Measurements from ENCODE around the gene NFKBIZ.

Gene NFKBIZ, protein sequence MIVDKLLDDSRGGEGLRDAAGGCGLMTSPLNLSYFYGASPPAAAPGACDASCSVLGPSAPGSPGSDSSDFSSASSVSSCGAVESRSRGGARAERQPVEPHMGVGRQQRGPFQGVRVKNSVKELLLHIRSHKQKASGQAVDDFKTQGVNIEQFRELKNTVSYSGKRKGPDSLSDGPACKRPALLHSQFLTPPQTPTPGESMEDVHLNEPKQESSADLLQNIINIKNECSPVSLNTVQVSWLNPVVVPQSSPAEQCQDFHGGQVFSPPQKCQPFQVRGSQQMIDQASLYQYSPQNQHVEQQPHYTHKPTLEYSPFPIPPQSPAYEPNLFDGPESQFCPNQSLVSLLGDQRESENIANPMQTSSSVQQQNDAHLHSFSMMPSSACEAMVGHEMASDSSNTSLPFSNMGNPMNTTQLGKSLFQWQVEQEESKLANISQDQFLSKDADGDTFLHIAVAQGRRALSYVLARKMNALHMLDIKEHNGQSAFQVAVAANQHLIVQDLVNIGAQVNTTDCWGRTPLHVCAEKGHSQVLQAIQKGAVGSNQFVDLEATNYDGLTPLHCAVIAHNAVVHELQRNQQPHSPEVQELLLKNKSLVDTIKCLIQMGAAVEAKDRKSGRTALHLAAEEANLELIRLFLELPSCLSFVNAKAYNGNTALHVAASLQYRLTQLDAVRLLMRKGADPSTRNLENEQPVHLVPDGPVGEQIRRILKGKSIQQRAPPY

DNA sequence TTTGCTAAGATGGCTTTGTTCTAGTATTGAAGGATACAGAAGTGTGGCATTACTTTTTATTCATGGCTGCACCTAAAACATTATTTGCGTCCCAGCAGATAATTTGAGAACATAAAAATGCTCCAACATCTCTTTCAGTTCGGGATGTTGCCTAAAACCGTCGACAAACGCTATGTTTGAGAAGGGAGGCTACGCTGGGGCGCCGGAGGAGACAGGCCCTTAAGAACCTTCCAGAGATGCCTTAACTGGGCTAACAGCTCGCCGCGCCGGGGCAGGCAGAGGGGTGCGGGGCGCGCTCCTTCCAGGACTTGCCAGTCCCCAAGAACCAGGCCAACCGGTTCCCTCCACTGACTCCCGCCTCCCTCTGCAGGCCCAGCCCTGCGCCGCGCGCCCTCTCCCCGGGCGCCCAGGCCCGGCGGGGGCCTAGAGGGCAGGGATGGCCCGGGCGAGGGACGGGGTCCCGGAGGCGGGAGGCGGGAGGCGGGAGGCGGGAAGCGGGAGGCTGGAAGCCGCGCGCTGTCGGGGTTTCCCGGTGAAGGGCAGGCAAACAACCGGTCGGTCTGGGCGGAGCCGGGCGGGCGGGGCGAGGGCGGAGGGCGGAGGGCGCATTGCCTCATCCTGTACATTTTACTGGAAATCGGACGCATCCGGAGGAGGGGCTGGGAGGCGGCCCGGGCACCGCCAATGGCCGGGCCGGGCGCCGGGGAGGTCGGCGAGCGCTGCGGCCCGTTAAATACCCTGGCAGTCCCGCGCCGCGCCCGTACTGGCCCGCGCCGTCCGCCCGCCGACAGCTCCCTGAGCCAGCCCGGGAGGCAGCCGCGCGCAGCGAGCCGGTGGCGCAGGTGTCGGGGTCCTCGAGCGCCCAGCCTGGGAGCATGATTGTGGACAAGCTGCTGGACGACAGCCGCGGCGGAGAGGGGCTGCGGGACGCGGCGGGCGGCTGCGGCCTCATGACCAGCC is at the start of gene NFKBIZ:
NFKBIZ (plus strand) TSS at position 761 of the 960 bp plus-strand sequence; CDS start at position 876, 115 bp downstream.
- no peak for DNase-seq

GRCh38 chr3:101801174-101801573 is 48.1 kb upstream of the NFKBIZ start:
- no peak for DNase-seq

- no peak for DNase-seq
Measured at GRCh38 chr3:101802179-101802578, 47.1 kb upstream of the NFKBIZ start.

DNA sequence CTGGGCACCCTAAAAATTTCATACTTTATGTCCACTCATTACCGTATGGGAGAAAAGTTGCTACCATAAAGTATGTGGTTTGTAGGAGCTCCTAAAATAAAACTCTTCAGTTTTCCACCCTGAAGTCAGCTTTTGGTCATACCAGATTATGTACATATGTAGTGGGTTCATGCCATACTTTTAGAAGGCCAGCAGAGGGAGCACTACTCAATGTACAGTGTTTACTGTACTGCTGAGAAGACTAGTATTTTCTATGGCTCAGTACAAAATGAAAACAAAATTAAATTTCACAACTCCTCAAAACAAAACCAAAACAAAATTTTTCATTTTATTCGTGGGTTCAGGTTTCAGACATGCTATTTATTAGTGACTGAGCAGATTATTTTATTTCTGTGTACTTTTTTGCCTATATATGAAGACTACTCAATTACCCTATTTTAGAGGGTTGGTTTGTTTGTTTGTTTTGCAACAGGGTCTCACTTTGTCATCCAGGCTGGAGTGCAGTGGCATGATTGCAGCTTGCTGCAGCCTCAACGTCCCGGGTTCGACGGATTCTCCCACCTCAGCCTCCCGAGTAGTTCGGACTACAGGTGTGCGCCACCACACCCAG is 46.0 kb upstream of the NFKBIZ start:
- DNase-seq: peak in 1 of 2 experiments; percentile 7

DNA sequence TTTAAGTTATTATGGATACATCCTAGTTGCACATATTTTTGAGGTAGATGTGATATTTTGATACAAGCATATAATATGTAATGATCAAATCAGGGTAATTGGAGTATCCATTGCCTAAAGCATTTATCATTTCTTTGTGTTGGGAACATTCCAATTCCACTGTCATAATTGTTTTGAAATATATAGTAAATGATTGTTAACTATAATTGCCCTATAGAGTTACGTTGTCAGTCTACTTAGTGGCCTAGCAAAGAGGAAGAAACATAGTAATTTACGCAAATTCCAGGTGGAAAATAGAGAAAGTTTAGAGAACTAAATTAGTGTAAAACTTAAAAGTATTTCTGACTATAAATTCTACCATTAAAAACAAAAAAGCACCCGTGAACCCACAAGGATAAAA is 45.4 kb upstream of the NFKBIZ start:
- DNase-seq: no peak

GRCh38 chr3:101806491-101806890 is 42.8 kb upstream of the NFKBIZ start:
- DNase-seq: no peak

GRCh38 chr3:101807888-101808287 is 41.4 kb upstream of the NFKBIZ start:
- no peak for DNase-seq

DNA sequence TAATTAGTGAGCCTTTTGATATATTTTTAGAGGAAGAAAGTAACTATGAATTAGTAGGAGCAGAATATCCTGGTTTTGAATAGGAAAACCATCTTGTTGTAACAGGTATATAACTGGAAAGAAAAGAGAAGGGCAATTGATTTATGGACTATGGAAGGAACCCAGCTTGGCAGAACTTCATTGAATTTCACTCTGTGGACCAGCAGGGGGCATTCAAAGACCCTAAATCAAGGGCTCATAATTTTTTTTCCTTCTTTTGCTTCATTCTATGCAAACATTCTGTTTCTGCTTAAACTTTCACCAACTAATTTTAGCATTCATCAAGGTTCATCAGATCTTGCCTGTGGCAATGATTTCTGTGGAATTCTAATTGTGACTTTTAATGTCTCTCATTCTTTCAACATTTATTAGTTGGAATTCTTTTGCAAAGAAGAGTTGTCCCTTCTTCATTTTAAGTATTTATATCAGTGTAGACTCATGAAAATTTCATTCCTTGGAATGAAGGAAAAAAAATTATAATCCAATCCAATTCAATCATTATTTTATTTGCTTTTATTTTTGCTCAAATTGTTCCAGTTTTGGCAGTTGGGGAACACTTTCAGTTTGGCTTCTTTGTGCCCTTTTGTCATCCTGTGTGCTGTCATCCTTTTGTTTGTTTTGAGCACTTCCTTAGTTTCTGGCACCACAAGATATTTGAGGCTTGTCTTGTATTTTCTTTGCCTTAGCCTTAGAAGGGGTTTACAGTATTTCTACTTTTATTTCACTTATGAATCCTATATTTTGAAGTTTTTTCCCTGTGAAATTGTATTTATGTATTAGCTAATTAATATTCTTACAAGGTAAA is 39.9 kb upstream of the NFKBIZ start:
- no peak for DNase-seq

GRCh38 chr3:101810022-101810418 is 39.3 kb upstream of the NFKBIZ start:
- DNase-seq: no peak

- DNase-seq: no peak
Measured at GRCh38 chr3:101811875-101812274, 37.4 kb upstream of the NFKBIZ start.

DNA sequence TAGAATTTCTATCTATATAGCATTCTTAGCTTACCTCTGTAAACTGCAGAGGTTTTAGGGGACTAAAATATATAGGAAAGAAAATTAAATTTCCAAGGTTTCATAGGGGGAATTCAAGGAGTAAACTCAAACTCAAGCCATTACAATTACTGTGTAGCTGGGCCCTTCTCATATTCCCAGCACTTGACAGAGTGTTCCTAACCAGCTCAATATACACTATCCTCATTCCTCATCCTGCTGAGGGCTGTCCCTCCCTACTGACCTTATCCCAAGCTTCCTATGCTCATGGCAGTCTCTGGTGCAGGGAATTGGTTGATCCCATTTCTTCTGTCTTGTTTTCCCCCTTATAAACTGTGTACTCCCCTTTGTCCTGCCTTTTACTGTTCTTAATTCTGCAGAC is 36.4 kb upstream of the NFKBIZ start:
- no peak for DNase-seq

DNA sequence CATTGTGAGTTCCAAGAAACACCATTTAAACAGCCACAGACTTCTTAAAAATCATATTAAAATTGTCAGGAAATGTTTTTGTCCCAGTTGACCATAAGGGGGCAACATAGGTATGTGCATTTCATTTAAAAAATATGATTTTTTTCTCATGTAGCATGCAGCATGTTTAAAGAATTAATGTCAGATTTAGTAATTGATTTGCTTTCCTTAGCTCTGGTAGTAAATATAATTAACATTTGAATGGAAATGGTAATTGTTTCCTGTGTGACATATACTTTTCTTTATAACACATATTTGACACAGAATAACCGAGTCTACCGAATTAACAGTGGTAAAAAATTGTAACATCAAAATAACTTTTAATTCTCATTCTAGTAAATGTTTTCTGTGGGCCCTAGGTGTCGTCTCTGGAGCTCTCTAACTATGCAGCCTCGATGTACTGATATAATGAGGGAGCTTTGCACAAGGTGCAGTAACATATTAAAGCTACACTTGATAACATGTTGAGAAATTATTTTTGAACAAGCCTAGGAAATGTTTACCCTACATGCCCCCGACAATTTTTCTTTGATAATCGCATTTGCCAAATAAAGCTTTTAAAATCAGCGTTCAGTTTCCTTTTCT is 35.4 kb upstream of the NFKBIZ start:
- no peak for DNase-seq

DNA sequence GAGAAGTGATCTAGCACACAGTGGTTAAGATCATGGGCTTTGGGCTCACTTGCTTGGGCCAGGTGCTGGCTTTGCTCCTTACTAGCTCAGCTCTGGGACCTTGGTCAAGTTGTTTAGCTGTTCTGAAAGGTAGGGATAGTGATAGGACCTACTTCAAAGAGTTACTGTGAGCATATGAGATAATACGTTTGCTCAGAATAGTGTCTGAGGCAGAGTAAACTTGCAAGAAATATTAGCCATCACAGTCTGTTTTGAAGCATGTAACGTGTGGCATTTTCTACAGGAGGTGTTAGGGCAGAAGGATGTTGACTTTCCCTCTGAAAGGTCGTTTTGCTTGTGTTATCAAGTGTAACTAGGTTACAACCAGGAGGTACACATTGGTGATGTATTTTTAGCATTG is 34.5 kb upstream of the NFKBIZ start:
- no peak for DNase-seq

- no peak for DNase-seq
Measured at GRCh38 chr3:101816215-101817149, 32.8 kb upstream of the NFKBIZ start.

GRCh38 chr3:101817992-101818391 is 31.3 kb upstream of the NFKBIZ start:
- DNase-seq: no peak

DNA sequence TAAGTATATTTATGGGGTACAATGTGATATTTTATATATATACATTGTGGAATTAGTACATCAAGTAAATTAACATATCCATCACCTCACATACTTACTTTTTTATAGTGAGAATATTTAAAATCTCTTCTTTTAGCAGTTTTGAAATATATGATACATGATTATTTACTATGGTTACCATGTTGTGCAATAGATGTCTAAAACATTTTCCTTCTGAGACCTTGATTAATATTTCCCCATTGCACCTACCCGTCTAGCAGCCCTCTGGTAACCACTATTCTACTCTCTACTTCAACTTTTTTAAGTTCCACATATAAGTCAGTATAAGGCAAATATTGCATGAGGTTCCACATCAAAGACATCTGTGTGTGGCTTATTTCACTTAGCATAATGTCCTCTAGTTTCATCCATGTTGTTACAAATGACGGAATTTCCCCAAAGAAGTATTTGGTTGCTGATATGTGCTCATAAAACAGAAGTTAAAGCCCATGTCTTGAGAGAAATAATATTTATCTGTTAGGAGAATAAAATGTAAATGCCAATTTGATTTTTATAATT is 29.6 kb upstream of the NFKBIZ start:
- no peak for DNase-seq

DNA sequence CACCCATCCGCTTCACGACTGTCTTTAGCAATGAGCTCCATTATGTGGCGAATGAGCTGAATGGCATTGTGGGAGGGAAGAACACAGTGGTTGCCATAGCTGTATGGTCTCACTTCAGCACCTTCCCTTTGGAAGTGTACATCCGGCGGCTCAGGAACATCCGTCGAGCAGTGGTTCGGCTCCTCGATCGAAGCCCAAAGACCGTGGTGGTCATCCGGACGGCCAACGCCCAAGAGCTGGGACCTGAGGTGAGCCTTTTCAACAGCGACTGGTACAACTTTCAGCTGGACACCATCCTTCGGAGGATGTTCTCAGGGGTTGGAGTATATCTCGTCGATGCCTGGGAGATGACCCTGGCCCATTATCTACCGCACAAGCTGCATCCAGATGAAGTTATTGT is 27.8 kb upstream of the NFKBIZ start:
- DNase-seq: no peak

- no peak for DNase-seq
Measured at GRCh38 chr3:101823525-101823924, 25.8 kb upstream of the NFKBIZ start.

DNA sequence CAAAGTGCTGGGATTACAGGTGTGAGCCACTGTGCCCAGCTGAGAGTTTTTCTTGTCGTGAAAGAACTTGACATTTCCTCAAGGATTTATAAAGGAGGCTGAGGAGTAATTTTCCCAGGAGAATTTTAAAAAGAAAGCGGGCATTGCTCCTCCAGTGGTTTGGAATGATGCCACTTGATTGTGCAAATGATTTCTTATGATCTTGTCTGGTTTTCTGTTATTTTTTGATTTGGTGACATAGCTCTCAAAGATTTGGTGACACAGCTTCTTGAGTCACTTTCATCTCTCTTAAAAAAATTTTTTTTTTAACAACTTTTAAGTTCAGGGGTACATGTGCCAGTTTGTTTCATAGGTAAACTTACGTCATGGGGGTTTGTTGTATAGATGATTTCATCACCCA is 24.6 kb upstream of the NFKBIZ start:
- no peak for DNase-seq

All from NCI-H187 (cell line).